Transverse colon (tissue), 4 donors: ENCODE data around the gene NUCB1.

ENCODE experiments used
- CTCF ChIP-seq, 5 experiments: fragments of 200-600 bp in 3 of 5; fragments of 450-650 bp in 2 of 5; sonication (generic) in 3 of 5; IDR thresholded peaks; 1 replicate in 2 of 5; 2 replicates in 3 of 5; pipeline ENCODE4 v1.5.1; 2016 to 2017; ENCODE audit warnings: antibody characterized with exemption in 5 of 5, inconsistent platforms in 3 of 5, mild to moderate bottlenecking in 2 of 5, moderate library complexity in 1 of 5
- POLR2A ChIP-seq: fragments of 450-650 bp; IDR thresholded peaks from one replicate; pipeline ENCODE4 v1.6.1; 2016; ENCODE audit warnings: antibody characterized with exemption, mild to moderate bottlenecking, moderate library complexity
- POLR2AphosphoS5 ChIP-seq, 3 donors: sonication (generic); formaldehyde crosslinking; IDR thresholded peaks; one replicate each; pipeline ENCODE4 v1.6.1; 2016; ENCODE audit warnings: antibody characterized with exemption in 3 of 3

- no peak for TF ChIP-seq CTCF (IDR thresholded peaks at IDR 0.05)
- TF ChIP-seq POLR2A = no peak
- no peak for TF ChIP-seq POLR2AphosphoS5 (IDR thresholded peaks at IDR 0.05)
These were observed 61.0 kb downstream of the NUCB1 start for GRCh38 chr19:48961051-48961649.
